A549 (cell line): ENCODE measurements around the gene ENDOG. TPM values are rescaled to one million over a fixed set of nuclear protein-coding genes. Genes with fewer than 3 reads are reported as not detected.

Experiments used
- ATAC-seq, 2 experiments: fragments of 200-7000 bp in 1 of 2; fragments of >200 bp in 1 of 2; cut with Nextera tagmentation in 1 of 2; cut with Tn5 transposase in 1 of 2; 3 replicates each; pipeline versions ENCODE4 v1.8.0 to v1.9.1; 2018 to 2020; ENCODE audit warnings: mild to moderate bottlenecking in 1 of 2, moderate library complexity in 1 of 2
- CTCF ChIA-PET: fragments of 300-600 bp; sonication (Branson Sonifier 250); formaldehyde crosslinking; extraction: SDS; loops from one replicate; lab custom pipeline; 2021; ENCODE audit warnings: antibody characterized with exemption, inconsistent platforms; lab: Yijun Ruan, JAX
- POLR2A ChIA-PET: fragments of 350-600 bp; formaldehyde crosslinking; extraction: SDS; loops from one replicate; lab custom pipeline; 2021; ENCODE audit warnings: antibody characterized with exemption, inconsistent platforms; lab: Yijun Ruan, JAX
- DNase-seq, 2 experiments: peaks; one replicate each; pipeline versions ENCODE4 v3.0.0 to v3.0.0-alpha.2; 2011 to 2016; ENCODE audit warnings: low read depth in 1 of 2, low spot score in 1 of 2
- FAIRE-seq: peaks from 2 replicates; lab custom pipeline; 2011; peaks lifted over from hg19 to GRCh38; lab: Jason Lieb, UNC
- H3K27ac ChIP-seq, 2 experiments: fragments of >200 bp; sonication (Bioruptor Twin); formaldehyde crosslinking; 3 replicates each; pipeline ENCODE4 v1.5.1; 2016 to 2017
- H3K4me1 ChIP-seq: fragments of >200 bp; sonication (Bioruptor Twin); formaldehyde crosslinking; 3 replicates; pipeline ENCODE4 v1.6.1; 2016
- H3K4me2 ChIP-seq: fragments of >200 bp; sonication (Bioruptor Twin); formaldehyde crosslinking; 3 replicates; pipeline ENCODE4 v1.6.1; 2016
- H3K4me3 ChIP-seq: fragments of >200 bp; sonication (Bioruptor Twin); formaldehyde crosslinking; 3 replicates; pipeline ENCODE4 v1.5.1; 2016
- H3K9me3 ChIP-seq: fragments of >200 bp; sonication (Bioruptor Twin); formaldehyde crosslinking; 3 replicates; pipeline ENCODE4 v1.6.1; 2016
- CBX2 ChIP-seq: fragments of 200-600 bp; sonication (generic); IDR thresholded peaks from 2 replicates; pipeline ENCODE4 v1.6.1; 2016; ENCODE audit warnings: low read depth, mild to moderate bottlenecking, borderline replicate concordance
- CBX8 ChIP-seq: fragments of 200-600 bp; sonication (generic); IDR thresholded peaks from 2 replicates; pipeline ENCODE4 v1.6.1; 2016
- CEBPB ChIP-seq, 2 experiments: fragments of >200 bp in 1 of 2; sonication (Bioruptor Twin) in 1 of 2; formaldehyde crosslinking in 1 of 2; IDR thresholded peaks; 2 replicates each; pipeline ENCODE4 v1.6.1; 2012 to 2016
- CHD4 ChIP-seq: fragments of 200-600 bp; sonication (generic); IDR thresholded peaks from 2 replicates; pipeline ENCODE4 v1.6.1; 2016; ENCODE audit warnings: antibody characterized with exemption, mild to moderate bottlenecking, borderline replicate concordance
- CTCF ChIP-seq: fragments of >200 bp; sonication (Bioruptor Twin); formaldehyde crosslinking; IDR thresholded peaks from 3 replicates; pipeline ENCODE4 v1.5.1; 2016
- EHF ChIP-seq: fragments of 250-450 bp; sonication (Bioruptor Pico); IDR thresholded peaks from 2 replicates; pipeline ENCODE4 v1.5.0; 2020; ENCODE audit warnings: mild to moderate bottlenecking
- EHMT2 ChIP-seq: fragments of 200-600 bp; sonication (generic); IDR thresholded peaks from 2 replicates; pipeline ENCODE4 v1.6.1; 2016; ENCODE audit warnings: antibody characterized with exemption, low read depth, mild to moderate bottlenecking, moderate library complexity
- ELK1 ChIP-seq: fragments of 150-350 bp; IDR thresholded peaks from 2 replicates; pipeline ENCODE4 v1.6.1; 2014; ENCODE audit warnings: low read depth, mild to moderate bottlenecking, low read length
- ESRRA ChIP-seq: fragments of 150-350 bp; IDR thresholded peaks from 2 replicates; pipeline ENCODE4 v1.6.1; 2014; ENCODE audit warnings: mild to moderate bottlenecking, low read length, borderline replicate concordance
- FOSB ChIP-seq: fragments of 250-450 bp; sonication (Bioruptor Pico); IDR thresholded peaks from 2 replicates; pipeline ENCODE4 v1.5.0; 2020; ENCODE audit warnings: mild to moderate bottlenecking, moderate library complexity
- FOSL2 ChIP-seq, 2 experiments: fragments of 450-650 bp in 1 of 2; fragments of >200 bp in 1 of 2; sonication (Bioruptor Twin) in 1 of 2; formaldehyde crosslinking; IDR thresholded peaks; 2 replicates each; pipeline versions ENCODE4 v1.5.0 to v1.6.1; 2016 to 2020; ENCODE audit warnings: mild to moderate bottlenecking in 1 of 2, moderate library complexity in 1 of 2
- FOXS1 ChIP-seq: fragments of 250-450 bp; sonication (Bioruptor Pico); IDR thresholded peaks from 2 replicates; pipeline ENCODE4 v1.5.0; 2020; ENCODE audit warnings: mild to moderate bottlenecking, moderate library complexity
- JUNB ChIP-seq: fragments of >200 bp; sonication (Bioruptor Twin); formaldehyde crosslinking; IDR thresholded peaks from 2 replicates; pipeline ENCODE4 v1.6.1; 2016
- KDM1A ChIP-seq: fragments of 200-600 bp; sonication (generic); IDR thresholded peaks from 2 replicates; pipeline ENCODE4 v1.6.1; 2016; ENCODE audit warnings: low read depth, mild to moderate bottlenecking
- KDM5A ChIP-seq: fragments of 200-600 bp; sonication (generic); IDR thresholded peaks from 2 replicates; pipeline ENCODE4 v1.6.1; 2016; ENCODE audit warnings: antibody characterized with exemption, mild to moderate bottlenecking
- MAFK ChIP-seq: fragments of 450-650 bp; IDR thresholded peaks from 2 replicates; pipeline ENCODE4 v1.6.1; 2014; ENCODE audit not compliant: partially characterized antibody
- NFE2L2 ChIP-seq: fragments of 150-350 bp; conservative IDR thresholded peaks from 2 replicates; pipeline ENCODE4 v1.6.1; 2014; ENCODE audit warnings: low read length
- RCOR1 ChIP-seq: fragments of 150-350 bp; IDR thresholded peaks from 2 replicates; pipeline ENCODE4 v1.6.1; 2014; ENCODE audit warnings: antibody characterized with exemption, low read length, low read depth
- RFX5 ChIP-seq: fragments of 450-650 bp; IDR thresholded peaks from 2 replicates; pipeline ENCODE4 v1.7.1; 2014; ENCODE audit warnings: antibody characterized with exemption, mild to moderate bottlenecking, moderate library complexity
- SMC3 ChIP-seq: fragments of >200 bp; sonication (Bioruptor Twin); formaldehyde crosslinking; IDR thresholded peaks from 3 replicates; pipeline ENCODE4 v1.6.1; 2018; ENCODE audit warnings: inconsistent platforms
- SREBF2 ChIP-seq: fragments of 450-650 bp; IDR thresholded peaks from 2 replicates; pipeline ENCODE4 v1.6.1; 2014; ENCODE audit warnings: mild to moderate bottlenecking, moderate library complexity
- USF2 ChIP-seq: fragments of 450-650 bp; IDR thresholded peaks from 2 replicates; pipeline ENCODE4 v1.6.1; 2014; ENCODE audit warnings: antibody characterized with exemption
- ZC3H11A ChIP-seq: fragments of 450-650 bp; IDR thresholded peaks from 2 replicates; pipeline ENCODE4 v1.6.1; 2014; ENCODE audit warnings: antibody characterized with exemption, mild to moderate bottlenecking
- ZFP36 ChIP-seq: fragments of 450-650 bp; IDR thresholded peaks from 2 replicates; pipeline ENCODE4 v1.6.1; 2014; ENCODE audit warnings: borderline replicate concordance; ENCODE audit not compliant: partially characterized antibody
- ZNF302 ChIP-seq: fragments of 250-450 bp; sonication (Bioruptor Pico); IDR thresholded peaks from 2 replicates; pipeline ENCODE4 v1.9.0; 2021; ENCODE audit warnings: inconsistent platforms, mild to moderate bottlenecking, moderate library complexity
- WGBS: methylation state at CpG from one replicate; pipeline ENCODE4 v1.1.6; 2017; ENCODE audit errors: missing lambda C conversion rate; 5-methylcytosine and 5-hydroxymethylcytosine counted together
- polyA plus RNA-seq, 4 experiments: library from polyadenylated mRNA; depleted of rRNA in 3 of 4; stranded (reverse); fragments of >200 nt; fragmentation: RNase III in 1 of 4; extraction: RNeasy Plus Mini Kit Qiagen cat#74134 plus additional on column Dnase treatment in 1 of 4; gene quantifications; 2 replicates in 3 of 4; 3 replicates in 1 of 4; pipeline ENCODE4 v1.2.3, GENCODE V29; 2011 to 2017

The ENDOG gene
- polyA plus RNA-seq, 2 of the 4 experiments (the other 2 are of a cell fraction) = 12.8 to 18.6 TPM

GRCh38 chr9:128823362-128823902 is 5.1 kb downstream of the ENDOG start:
- WGBS = 95% methylated on average over 17 of the region's 19 CpGs
- Histone ChIP-seq H3K9me3 (no peaks in the 10 kb centered on the region), H3K4me2 (no peak overlapping the region), H3K4me3 (no peak overlapping the region), H3K4me1 (peaks cover 10% of the 10 kb centered on the region), H3K27ac (no peak overlapping the region)
- CTCF ChIA-PET = interaction anchor here (0.5 to 1.3 kb wide), 5 partner anchors 9 to 168 kb away, joined by 3 to 7 read pairs (median 4); no protein-coding TSS in a partner anchor
- ATAC-seq (no peak), DNase-seq (no peak), FAIRE-seq (no peak)
- POLR2A ChIA-PET = no interaction called here
- no peak for TF ChIP-seq CHD4
- TF ChIP-seq CBX2 = no peak
- no peak for TF ChIP-seq FOXS1
- TF ChIP-seq CEBPB (IDR thresholded peaks at IDR 0.05) = no peak
- no peak for TF ChIP-seq RFX5
- TF ChIP-seq ESRRA = no peak
- TF ChIP-seq CTCF = no peak
- TF ChIP-seq MAFK = no peak
- TF ChIP-seq USF2 = no peak
- no peak for TF ChIP-seq KDM1A
- no peak for TF ChIP-seq RCOR1
- no peak for TF ChIP-seq FOSB (CRISPR knock-in tag)
- no peak for TF ChIP-seq EHF (CRISPR knock-in tag)
- no peak for TF ChIP-seq ZFP36

- ATAC-seq = no peak
- CTCF ChIA-PET = interaction anchor here (0.5 to 1.3 kb wide), 7 partner anchors 10 to 188 kb away, joined by 3 to 7 read pairs (median 4); no protein-coding TSS in a partner anchor
- no peak for FAIRE-seq
These were observed 5.7 kb downstream of the ENDOG start for GRCh38 chr9:128823903-128824406.

More at GRCh38 chr9:128823903-128824406, 5.7 kb downstream of the ENDOG start:
- DNase-seq = no peak
- no peak overlapping the region for H3K27ac ChIP-seq
- no peak for TF ChIP-seq CBX8
- TF ChIP-seq SREBF2 = no peak
- TF ChIP-seq KDM1A = no peak
- no peak for TF ChIP-seq EHF (CRISPR knock-in tag)
- no peak for TF ChIP-seq JUNB
- no peak for TF ChIP-seq EHMT2
- TF ChIP-seq FOXS1 = no peak
- no peak for TF ChIP-seq ZC3H11A
- no peak for TF ChIP-seq KDM5A
- no peak for TF ChIP-seq FOSL2 (IDR thresholded peaks at IDR 0.05)
- no peak for TF ChIP-seq FOSL2 (CRISPR knock-in tag; IDR thresholded peaks at IDR 0.05)
- TF ChIP-seq CTCF = no peak
- no peak for TF ChIP-seq ZNF302 (CRISPR knock-in tag)
- TF ChIP-seq NFE2L2 = no peak
- no peak for TF ChIP-seq CBX2
- no peak for TF ChIP-seq RFX5
- TF ChIP-seq SMC3 = no peak
- TF ChIP-seq CHD4 = no peak
- no peak for TF ChIP-seq ELK1
- TF ChIP-seq, all 56 proteins: peak for 0
- Histone ChIP-seq H3K4me1 (peaks cover 14% of the 10 kb centered on the region), H3K4me2 (no peak overlapping the region), H3K9me3 (no peaks in the 10 kb centered on the region), H3K4me3 (no peak overlapping the region)
- WGBS = 90% methylated on average over 5 of the region's 12 CpGs
- POLR2A ChIA-PET = no interaction called here
